Stimulated activated CD8-positive, alpha-beta memory T cell treated with anti-CD3 and anti-CD28 coated beads, Interleukin-7, amount 100 ng/mL, for 48 hours (primary cell): ENCODE results near the gene HMG20B.

Experiments used
- DNase-seq, 2 donors: peaks; one replicate each; pipeline ENCODE4 v3.0.0-alpha.2; 2020; ENCODE audit warnings: low read depth in 1 of 2; ENCODE audit errors: extremely low read depth in 1 of 2

HMG20B gene

GRCh38 chr19:3605361-3605760, 32.6 kb downstream of the HMG20B start:
- DNase-seq = no peak

DNA sequence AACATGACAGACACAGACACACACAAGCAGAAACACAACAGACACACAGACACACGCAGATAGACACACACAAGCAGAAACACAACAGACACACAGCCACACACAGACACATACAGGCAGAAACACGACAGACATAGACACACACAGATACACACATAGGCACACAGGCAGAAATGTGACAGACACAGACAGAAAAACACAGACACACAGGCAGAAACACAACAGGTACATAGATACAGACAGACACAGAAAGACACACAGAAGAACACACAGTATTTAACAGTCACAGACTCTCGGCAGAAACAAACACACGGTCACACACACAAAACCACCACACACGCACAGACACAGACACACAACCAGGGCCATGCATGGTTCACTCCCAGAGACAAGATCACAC, 33.0 kb downstream of the HMG20B start:
- no peak for DNase-seq

DNA sequence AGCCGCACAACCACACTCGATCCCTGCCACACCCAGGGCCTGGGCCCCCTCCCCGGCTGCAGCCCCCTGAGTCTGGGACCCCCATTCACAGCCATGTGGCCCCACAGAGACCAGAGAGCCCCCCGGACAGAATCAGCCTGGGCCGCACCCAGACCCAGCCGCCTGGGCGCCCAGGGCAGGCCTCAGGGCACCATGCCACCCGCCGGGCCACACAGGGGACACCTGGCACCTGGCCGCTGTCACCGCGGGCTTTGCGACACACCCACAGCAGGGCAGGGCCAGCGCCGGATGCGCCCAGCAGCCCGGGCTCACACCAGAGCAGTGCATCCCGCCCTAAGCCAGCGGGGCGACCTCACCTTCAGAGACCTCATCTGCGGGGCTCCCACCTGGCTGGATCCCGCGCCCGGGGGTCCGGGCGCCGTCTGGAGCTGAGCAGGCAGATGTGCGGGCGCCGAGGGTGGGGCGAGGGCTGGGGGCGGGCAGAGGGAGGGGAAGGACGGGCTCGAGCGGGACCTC, 33.5 kb downstream of the HMG20B start:
- DNase-seq = no peak

GRCh38 chr19:3606690-3607289, 34.0 kb downstream of the HMG20B start, which contains the start of gene TBXA2R:
Gene TBXA2R, minus strand, starts transcription at chr19:3606875. Its CDS starts 6,241 bp downstream, at chr19:3600634.
- peak; percentile 46 to 47 for DNase-seq

DNA sequence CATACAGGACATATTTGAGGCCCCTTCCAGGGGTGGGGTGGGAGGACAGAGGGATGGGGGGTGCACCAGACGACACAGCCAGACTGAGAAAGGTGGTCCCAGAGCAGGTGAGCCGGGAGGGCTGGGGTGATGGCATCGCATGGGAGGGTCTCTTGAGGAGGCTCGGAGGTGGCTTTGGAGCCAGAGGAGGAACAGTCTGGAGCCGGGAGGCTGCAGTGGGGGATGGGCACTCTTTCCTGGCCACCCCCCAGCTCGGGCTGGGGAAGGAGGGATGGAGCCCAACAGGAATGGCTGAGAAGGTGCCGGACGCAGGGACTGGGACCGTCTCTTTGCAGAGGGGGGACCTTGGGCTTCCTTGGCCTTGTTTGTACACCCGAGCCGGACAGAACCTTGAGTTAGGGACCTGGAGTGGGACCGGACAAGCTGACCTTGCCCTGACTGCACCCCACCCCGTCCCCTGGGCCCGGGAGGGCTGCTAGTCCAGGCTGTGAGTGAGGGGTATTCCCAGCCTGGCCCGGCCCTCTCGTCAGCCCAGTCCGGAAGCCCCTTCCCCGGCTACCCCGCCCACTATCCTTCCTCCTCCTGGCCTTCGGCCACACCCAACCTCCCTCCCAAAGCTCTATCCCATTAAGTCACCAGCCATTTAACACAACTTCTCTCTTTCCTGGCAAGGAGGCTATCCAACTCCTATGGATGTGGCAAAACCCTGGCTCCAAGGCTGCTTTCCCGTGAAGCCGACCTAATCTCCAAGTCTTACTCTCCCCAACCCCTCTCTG, 34.7 kb downstream of the HMG20B start:
- DNase-seq = no peak

DNA sequence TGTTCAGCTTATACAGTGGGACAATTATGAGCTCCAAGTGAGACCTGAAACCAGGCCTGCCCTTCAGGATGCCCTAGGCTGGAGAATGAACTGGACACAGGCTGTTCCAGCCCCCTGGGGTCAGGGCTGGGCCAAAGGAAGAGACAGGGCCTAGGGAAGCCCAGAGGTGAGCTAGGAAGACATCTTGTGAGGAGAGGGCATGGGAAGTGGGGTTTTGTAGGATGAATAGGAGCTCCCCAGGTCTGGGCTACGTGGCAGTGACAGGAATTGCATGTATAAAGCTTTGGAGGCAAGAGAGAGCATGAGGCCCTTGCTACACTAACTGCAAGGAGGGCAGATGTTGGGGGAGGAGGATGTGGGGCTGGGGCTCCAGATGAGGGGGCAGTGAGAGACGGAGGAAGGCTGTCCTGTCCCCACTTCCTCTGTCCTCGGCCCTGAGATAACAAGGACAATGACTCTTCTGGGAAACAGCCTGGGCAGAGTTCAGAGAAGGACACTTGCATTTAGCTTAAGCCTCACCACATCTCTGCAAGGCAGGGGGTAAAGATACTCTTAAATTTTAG, 35.4 kb downstream of the HMG20B start:
- DNase-seq = no peak

GRCh38 chr19:3608750-3609322, 36.1 kb downstream of the HMG20B start:
- no peak for DNase-seq

DNA sequence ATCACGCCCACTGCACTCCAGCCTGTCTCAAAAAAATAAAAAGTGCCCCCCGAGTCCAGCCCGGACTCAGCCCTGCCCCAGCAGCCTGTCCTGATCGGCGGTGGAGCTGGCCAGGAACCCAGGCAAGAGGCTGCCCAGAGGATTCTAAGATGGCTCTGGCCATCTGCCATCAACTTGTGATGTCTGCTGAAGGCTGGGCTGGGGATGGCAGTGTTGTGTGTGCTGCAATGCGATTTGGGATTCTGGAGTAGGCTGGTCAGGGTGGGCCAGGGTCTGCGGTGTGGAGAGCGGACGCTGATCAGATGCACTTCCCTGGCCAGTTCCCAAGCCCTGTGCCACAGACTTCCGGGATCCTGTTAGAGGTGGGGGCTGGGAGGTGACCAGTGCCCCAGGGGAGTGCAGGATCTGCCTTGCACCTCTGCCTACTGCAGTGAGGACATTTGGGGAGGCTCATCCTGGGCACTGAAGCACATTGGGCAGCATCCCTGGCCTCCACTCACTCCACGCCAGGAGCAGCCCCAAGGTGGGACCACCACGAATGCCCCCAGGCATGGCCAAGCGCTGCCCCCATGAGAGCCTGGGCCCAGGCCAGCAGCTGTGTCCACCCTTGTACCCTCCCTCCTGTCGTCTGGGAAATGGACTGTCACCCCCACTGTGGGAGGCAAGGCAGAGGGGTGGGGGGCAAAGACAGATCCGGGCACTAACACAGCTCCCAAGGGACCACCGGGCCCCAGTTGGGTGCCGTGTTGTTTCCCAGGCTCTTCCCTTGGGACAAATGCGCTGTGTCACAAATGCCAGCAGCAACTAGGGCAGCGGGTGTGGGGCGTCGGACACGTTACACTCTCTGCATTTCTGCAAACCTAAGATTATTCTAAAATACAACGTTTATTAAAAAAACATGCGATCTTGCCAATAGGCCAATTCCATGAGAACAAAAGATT, 37.3 kb downstream of the HMG20B start:
- no peak for DNase-seq

DNA sequence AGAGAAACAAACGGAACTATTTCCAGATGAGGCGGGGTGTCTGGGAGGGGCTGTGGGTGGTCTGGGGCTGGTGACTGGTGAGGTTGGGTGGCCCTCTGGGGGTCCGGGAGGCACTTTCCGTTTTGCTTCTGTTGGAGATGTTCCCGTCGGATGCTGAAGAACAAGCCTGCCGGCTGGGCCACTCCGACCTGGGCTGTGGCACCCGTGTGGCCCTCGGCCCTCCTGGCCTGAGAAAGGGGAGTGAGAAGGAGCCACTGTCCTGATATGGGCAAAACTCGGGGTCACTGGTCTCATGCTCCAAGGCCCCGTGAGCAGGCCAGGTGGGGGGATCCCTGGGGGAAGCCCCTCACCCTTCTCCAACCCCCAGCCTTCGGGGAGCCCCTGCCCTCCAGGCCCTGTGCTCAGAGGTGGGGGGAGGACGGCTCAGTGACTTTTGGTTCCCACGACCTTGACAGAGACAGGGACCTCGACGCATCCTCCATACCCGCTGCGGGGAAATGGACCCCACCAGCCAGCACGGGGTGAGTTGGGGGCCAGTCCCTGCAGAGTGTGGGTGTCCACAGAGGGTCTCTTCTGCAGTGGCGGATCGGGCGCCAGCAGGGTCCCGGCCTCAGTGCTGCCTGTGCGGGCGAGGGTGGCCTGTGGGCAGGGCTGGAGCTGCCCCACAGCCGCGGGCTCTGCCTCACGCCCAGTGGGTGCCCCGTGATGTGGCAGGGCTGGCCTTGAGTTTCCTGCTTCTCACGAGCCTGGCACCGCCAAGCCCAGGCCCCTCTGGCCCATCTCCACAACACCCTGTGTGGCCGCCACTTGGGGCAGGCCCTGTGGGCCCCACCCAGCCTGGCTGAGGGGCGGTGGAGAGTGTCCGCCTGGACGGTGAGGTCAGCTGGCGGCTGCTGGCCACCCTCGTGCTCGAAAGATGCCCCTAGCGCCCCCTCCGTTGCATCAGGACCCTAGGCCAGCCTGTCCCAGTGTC, 38.3 kb downstream of the HMG20B start:
- no peak for DNase-seq

GRCh38 chr19:3611841-3612240, 39.1 kb downstream of the HMG20B start:
- no peak for DNase-seq

- no peak for DNase-seq
Observed at GRCh38 chr19:3612330-3612729, 39.6 kb downstream of the HMG20B start.

DNA sequence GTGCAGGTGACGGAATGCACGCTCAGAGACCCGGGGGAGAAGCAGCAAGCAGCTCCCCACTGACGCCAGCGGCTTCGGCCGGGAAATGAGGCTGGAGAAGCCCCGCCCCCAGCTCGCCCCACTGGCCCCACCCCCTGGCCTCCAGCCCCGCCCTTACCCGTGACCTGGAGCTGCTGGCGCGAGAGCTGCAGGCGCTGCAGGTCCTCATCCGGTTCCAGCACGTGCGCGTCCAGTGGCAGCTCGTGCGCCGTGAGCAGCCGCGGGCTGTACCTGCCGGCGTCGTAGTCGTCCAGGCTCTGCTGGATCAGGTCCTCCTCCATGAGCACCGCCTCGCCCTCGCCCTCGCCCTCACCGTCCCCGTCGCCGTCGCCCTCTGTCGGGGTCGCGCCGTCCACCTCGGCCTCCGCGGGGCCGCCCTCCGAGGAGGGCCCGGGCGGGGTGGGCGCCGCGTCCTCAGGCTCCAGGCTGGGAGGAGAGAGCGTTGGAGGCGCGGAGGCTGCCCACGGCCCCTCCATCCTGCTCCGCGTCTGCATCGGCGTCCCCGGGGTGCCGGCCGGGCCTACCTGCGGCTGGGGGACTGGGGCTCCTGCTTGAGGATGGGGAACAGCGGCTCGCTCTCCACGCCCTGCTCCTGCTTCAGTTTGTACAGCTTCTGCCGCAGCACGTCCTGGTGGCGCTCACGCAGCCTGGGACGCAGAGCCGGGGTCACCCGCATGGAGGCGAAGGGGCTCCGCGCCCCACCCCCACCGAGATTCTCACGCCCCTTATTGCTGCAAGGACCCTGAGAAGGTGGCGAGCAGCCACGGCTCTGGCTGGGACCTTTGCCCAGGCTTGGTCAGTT, 40.4 kb downstream of the HMG20B start:
- no peak for DNase-seq

DNA sequence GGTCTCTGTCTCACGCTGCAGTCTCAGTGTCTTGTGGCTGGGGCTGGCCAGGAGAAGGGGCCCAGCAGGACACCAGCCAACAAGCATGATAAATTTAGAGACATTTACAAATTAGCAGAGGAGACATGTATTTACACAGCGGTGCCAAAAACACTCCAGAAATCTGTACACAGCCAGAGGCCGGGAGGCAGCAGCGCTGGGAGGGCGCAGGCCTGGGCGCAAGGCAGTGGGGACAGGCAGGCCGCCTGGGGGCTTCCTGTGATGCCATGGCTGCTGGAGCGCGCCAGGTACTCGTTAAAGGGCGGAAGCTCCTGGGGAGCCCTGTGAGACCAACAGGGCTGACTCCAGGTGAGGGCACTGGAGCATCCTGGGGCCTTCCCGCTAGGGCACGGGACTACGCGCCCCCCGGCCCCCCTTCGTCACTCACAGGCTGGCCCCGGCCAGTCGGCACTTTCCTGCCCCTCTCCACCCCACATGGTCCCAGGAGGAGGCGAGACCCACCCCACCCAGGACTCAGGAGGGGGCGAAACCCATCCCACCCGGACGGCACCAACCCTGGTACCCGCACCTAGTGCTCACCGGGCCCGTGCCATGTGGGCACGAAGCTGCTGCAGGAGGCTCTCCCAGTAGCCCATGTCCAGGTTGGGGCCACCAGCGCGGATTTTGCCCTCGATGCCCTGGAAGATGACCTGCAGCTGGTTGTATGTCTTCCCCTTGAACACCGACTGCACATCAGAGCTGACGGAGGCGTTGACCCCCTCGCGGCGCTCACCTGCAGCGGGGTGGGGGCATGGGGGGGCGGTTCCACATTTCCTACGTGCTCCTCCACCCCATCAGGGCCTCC, 41.3 kb downstream of the HMG20B start:
- DNase-seq = no peak

GRCh38 chr19:3614858-3615505, 42.2 kb downstream of the HMG20B start:
- DNase-seq = no peak

DNA sequence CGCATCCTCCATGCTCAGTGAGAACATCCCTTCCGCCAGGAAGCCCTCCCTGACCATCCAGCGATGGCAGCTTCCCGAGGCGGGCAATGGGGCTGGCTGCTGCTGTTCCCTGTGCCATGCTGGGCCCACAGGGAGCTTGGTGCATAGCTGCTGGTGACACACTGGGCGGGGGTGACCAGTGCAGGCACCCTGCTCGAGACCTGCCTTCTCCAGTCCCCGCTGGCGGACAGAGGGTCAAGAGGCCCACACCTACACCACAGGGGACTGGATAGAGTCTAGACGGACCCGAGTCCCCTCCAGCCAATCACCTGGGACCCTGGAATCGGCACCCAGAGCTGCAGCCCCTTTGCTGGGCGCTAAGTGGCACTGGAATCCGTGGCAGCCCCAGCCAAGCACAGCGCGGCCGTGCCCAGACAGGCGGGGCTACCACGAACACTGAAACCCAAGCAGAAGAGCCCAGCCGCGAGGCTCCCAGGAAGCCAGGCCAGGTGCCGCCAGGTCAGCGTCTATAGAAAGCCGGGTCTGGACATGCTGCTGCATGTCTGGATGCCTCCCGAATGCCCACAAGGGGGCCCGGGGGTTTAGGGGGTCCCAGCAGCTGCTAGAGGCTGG, 42.9 kb downstream of the HMG20B start:
- DNase-seq = no peak

GRCh38 chr19:3617463-3617862, 44.7 kb downstream of the HMG20B start:
- no peak for DNase-seq
